ENCODE measurements around the gene CLEC17A.
"Not testable (repeated sequence)": the region's sequence is repeated elsewhere in the genome, so short reads cannot be mapped to it uniquely, and the experiment has no call there.

The CLEC17A gene

GRCh38 chr19:14584372-14584771 is 1.5 kb downstream of the CLEC17A start:
- DNase-seq, result not testable (repeated sequence)

GRCh38 chr19:14585187-14585586 is 2.3 kb downstream of the CLEC17A start:
- not testable (repeated sequence) for DNase-seq

GRCh38 chr19:14589433-14589832 is 6.5 kb downstream of the CLEC17A start:
- not testable (repeated sequence) for DNase-seq

GRCh38 chr19:14595558-14595957 is 12.7 kb downstream of the CLEC17A start:
- DNase-seq, result no peak

- DNase-seq, result no peak
These were observed 16.8 kb downstream of the CLEC17A start for GRCh38 chr19:14599548-14600147.

- DNase-seq, result no peak
These were observed 21.1 kb downstream of the CLEC17A start for GRCh38 chr19:14603990-14604387.

- no peak for DNase-seq
These were observed 23.7 kb downstream of the CLEC17A start for GRCh38 chr19:14606627-14607026.

- no peak for DNase-seq
These were observed 28.2 kb downstream of the CLEC17A start for GRCh38 chr19:14611051-14611450.

- not testable (repeated sequence) for DNase-seq
These were observed 29.4 kb downstream of the CLEC17A start for GRCh38 chr19:14612242-14612641.

- DNase-seq, result no peak
These were observed 29.8 kb downstream of the CLEC17A start for GRCh38 chr19:14612657-14613056.

- not testable (repeated sequence) for DNase-seq
These were observed 30.7 kb downstream of the CLEC17A start for GRCh38 chr19:14613399-14614098.

- DNase-seq, result no peak
These were observed 31.2 kb downstream of the CLEC17A start for GRCh38 chr19:14614099-14614412.

- DNase-seq, result no peak
These were observed 32.7 kb downstream of the CLEC17A start for GRCh38 chr19:14615623-14616022.

GRCh38 chr19:14616407-14616806 is 33.5 kb downstream of the CLEC17A start:
- DNase-seq, result no peak

GRCh38 chr19:14619404-14619803 is 36.5 kb downstream of the CLEC17A start:
- no peak for DNase-seq

GRCh38 chr19:14624491-14624890 is 41.6 kb downstream of the CLEC17A start:
- DNase-seq, result not testable (repeated sequence)

GRCh38 chr19:14629557-14629956 is 46.7 kb downstream of the CLEC17A start:
- no peak for DNase-seq

- DNase-seq, result no peak
These were observed 49.4 kb downstream of the CLEC17A start for GRCh38 chr19:14632286-14632685.

GRCh38 chr19:14639536-14640277 is 56.8 kb downstream of the CLEC17A start:
- no peak for DNase-seq

- no peak for DNase-seq
These were observed 65.6 kb downstream of the CLEC17A start for GRCh38 chr19:14648506-14648905.

- no peak for DNase-seq
These were observed 66.1 kb downstream of the CLEC17A start for GRCh38 chr19:14649020-14649419.

GRCh38 chr19:14650161-14650560 is 67.3 kb downstream of the CLEC17A start:
- no peak for DNase-seq

- DNase-seq, result no peak
These were observed 72.1 kb downstream of the CLEC17A start for GRCh38 chr19:14654786-14655560.

All from retina (tissue), 1 donor.